ENCODE measurements around the gene CLDN25.

The CLDN25 gene

GRCh38 chr11:113814181-113814580, 34.6 kb downstream of the CLDN25 start:
- DNase-seq, result no peak

GRCh38 chr11:113817162-113817561, 37.6 kb downstream of the CLDN25 start:
- no peak for DNase-seq

GRCh38 chr11:113817626-113818025, 38.0 kb downstream of the CLDN25 start:
- no peak for DNase-seq

- no peak for DNase-seq
Observed at GRCh38 chr11:113818426-113818825, 38.8 kb downstream of the CLDN25 start.

- no peak for DNase-seq
Observed at GRCh38 chr11:113827477-113827876, 47.9 kb downstream of the CLDN25 start.

- no peak for DNase-seq
Observed at GRCh38 chr11:113828191-113828590, 48.6 kb downstream of the CLDN25 start.

GRCh38 chr11:113829751-113830150, 50.2 kb downstream of the CLDN25 start:
- no peak for DNase-seq

All from NCI-H1092 treated with DMSO at 0.1 percent for 48 hours (cell line).